ENCODE data around the gene NKAIN1. TPM values are rescaled to one million over a fixed set of nuclear protein-coding genes. Genes with fewer than 3 reads are reported as not detected.

The NKAIN1 gene
- total and polyA plus RNA-seq, 3 donors from 2014 or later: 0.39 to 1.5 (median 1.4) TPM

DNA sequence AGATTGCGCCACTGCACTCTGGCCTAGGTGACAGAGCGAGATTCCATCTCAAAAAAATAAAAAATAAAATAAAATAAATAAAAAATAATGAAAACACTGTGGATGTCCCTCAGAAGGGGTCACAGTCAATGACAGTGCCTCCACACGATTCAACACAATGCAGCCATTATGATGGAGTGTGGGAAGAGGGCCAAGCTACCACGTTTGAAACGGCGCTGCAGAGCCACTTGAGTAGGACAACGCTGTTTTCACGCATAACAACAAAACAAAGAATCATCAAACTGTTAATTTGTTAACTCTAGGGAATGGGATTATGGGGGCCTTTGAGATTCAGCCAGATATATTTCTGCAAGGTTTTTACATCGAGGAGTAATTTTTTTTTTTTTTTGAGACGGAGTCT lies 36.5 kb downstream of the NKAIN1 start:
- Histone ChIP-seq H3K4me3 (no peak overlapping the region), H3K4me1 (no peaks in the 10 kb centered on the region), H3K9me3 (no peaks in the 10 kb centered on the region), H3K27ac (no peak overlapping the region), H3K36me3 (ENCODE audit: low read depth, missing control alignments) (no peaks in the 10 kb centered on the region), H3K27me3 (no peaks in the 10 kb centered on the region)
- DNase-seq: peak; percentile 54
- 77 to 79% methylated on average over 10 of the region's 10 CpGs for WGBS, 2 donors
- intact Hi-C loops (cut with DNase I; ENCODE audit: low total_unique reads): no loop called here
- TF ChIP-seq, protein P1, sequence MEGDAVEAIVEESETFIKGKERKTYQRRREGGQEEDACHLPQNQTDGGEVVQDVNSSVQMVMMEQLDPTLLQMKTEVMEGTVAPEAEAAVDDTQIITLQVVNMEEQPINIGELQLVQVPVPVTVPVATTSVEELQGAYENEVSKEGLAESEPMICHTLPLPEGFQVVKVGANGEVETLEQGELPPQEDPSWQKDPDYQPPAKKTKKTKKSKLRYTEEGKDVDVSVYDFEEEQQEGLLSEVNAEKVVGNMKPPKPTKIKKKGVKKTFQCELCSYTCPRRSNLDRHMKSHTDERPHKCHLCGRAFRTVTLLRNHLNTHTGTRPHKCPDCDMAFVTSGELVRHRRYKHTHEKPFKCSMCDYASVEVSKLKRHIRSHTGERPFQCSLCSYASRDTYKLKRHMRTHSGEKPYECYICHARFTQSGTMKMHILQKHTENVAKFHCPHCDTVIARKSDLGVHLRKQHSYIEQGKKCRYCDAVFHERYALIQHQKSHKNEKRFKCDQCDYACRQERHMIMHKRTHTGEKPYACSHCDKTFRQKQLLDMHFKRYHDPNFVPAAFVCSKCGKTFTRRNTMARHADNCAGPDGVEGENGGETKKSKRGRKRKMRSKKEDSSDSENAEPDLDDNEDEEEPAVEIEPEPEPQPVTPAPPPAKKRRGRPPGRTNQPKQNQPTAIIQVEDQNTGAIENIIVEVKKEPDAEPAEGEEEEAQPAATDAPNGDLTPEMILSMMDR (IDR thresholded peaks at IDR 0.05): no peak
- TF ChIP-seq POLR2A (IDR thresholded peaks at IDR 0.05): no peak

DNA sequence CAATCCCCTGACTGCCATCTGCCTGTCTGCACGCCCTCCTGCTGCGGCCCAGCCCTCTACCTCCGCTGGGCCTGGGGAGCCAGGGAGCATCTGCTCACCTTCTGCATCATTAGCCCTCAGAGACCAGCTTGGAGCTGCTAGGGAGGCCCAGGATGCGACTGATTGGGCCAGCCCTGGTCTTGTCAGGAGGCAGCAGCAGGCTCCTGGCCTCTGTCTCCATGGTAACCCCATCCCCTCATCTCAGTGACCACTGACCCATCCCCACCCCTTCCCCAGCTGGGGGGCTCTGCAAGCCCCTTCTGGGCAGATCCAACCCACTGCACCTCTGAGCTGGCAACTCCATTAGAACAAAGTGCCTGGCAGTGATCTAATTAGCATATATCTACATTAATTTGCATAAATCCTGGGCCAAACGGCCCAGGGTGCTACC lies 37.7 kb downstream of the NKAIN1 start:
- WGBS, 2 donors: 88 to 94% methylated on average over 3 to 5 of the region's 5 CpGs

DNA sequence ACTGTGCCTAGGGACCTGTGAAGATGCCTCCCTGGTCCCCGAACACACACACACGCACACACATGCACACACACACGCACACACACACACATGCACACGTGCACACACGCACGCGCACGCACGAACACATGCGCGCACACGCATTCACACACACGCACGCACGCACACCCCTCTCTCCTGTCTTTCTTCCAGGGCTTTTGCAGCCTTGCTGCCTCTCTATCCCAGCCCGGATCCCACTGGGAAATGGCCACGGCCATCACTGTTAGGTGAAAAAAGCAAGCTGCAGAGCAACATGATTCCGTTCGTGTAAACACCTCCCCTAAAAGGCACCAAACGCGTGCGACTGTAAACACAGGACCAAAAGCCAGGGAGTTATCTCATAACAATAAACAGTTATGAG lies 39.7 kb downstream of the NKAIN1 start:
- no peaks in the 10 kb centered on the region for H3K9me3 ChIP-seq
- H3K4me1 ChIP-seq: no peaks in the 10 kb centered on the region
- no peak for DNase-seq
- intact Hi-C loops (cut with DNase I; ENCODE audit: low total_unique reads): no loop called here
- H3K4me3 ChIP-seq: no peak overlapping the region
- no peaks in the 10 kb centered on the region for H3K27me3 ChIP-seq
- 32 to 64% methylated on average over 14 to 22 of the region's 22 CpGs for WGBS, 2 donors
- TF ChIP-seq POLR2A (IDR thresholded peaks at IDR 0.05): no peak
- TF ChIP-seq, protein P1 (IDR thresholded peaks at IDR 0.05): no peak
- no peak overlapping the region for H3K27ac ChIP-seq
- no peaks in the 10 kb centered on the region for H3K36me3 ChIP-seq (ENCODE audit: low read depth, missing control alignments)

More for the DNA sequence above, 37.7 kb downstream of the NKAIN1 start:
- no peak overlapping the region for H3K4me3 ChIP-seq
- no peaks in the 10 kb centered on the region for H3K36me3 ChIP-seq (ENCODE audit: low read depth, missing control alignments)
- DNase-seq: no peak
- TF ChIP-seq, protein P1 (IDR thresholded peaks at IDR 0.05): no peak
- TF ChIP-seq POLR2A (IDR thresholded peaks at IDR 0.05): no peak
- no peaks in the 10 kb centered on the region for H3K4me1 ChIP-seq
- intact Hi-C loops (cut with DNase I; ENCODE audit: low total_unique reads): no loop called here
- no peaks in the 10 kb centered on the region for H3K27me3 ChIP-seq
- no peak overlapping the region for H3K27ac ChIP-seq
- no peaks in the 10 kb centered on the region for H3K9me3 ChIP-seq

- WGBS, 2 donors: 75 to 80% methylated on average over 7 to 8 of the region's 8 CpGs
- no peak for DNase-seq
- Histone ChIP-seq H3K4me3 (no peak overlapping the region), H3K4me1 (no peaks in the 10 kb centered on the region), H3K9me3 (no peaks in the 10 kb centered on the region), H3K36me3 (ENCODE audit: low read depth, missing control alignments) (no peaks in the 10 kb centered on the region), H3K27ac (no peak overlapping the region), H3K27me3 (no peaks in the 10 kb centered on the region)
- intact Hi-C loops (cut with DNase I; ENCODE audit: low total_unique reads): no loop called here
- TF ChIP-seq, protein P1 (IDR thresholded peaks at IDR 0.05): no peak
- no peak for TF ChIP-seq POLR2A (IDR thresholded peaks at IDR 0.05)
Measured at GRCh38 chr1:31199236-31199790, 40.4 kb downstream of the NKAIN1 start.

- 85 to 88% methylated on average over 6 to 7 of the region's 7 CpGs for WGBS, 2 donors
- TF ChIP-seq POLR2A (IDR thresholded peaks at IDR 0.05): no peak
- TF ChIP-seq, protein P1 (IDR thresholded peaks at IDR 0.05): no peak
- Histone ChIP-seq H3K4me1 (no peaks in the 10 kb centered on the region), H3K9me3 (no peaks in the 10 kb centered on the region), H3K27ac (no peak overlapping the region), H3K27me3 (no peaks in the 10 kb centered on the region), H3K4me3 (no peak overlapping the region), H3K36me3 (ENCODE audit: low read depth, missing control alignments) (no peaks in the 10 kb centered on the region)
- intact Hi-C loops (cut with DNase I; ENCODE audit: low total_unique reads): no loop called here
- no peak for DNase-seq
Measured at GRCh38 chr1:31198600-31198999, 41.1 kb downstream of the NKAIN1 start.

Measured in testis (tissue), 3 donors.